GM21515 (cell line): ENCODE results near the gene UNG.
"Not testable (repeated sequence)": the region's sequence is repeated elsewhere in the genome, so short reads cannot be mapped to it uniquely, and the experiment has no call there.

Source experiments
- ATAC-seq: cut with Tn5 transposase; IDR thresholded peaks from one replicate; pipeline ENCODE4 v1.9.1; 2021; ENCODE audit not compliant: unreplicated experiment

Gene UNG

GRCh38 chr12:109120557-109120956 lies 23.2 kb downstream of the UNG start:
- no peak for ATAC-seq

- no peak for ATAC-seq
These were observed 24.0 kb downstream of the UNG start for GRCh38 chr12:109121346-109121880.

DNA sequence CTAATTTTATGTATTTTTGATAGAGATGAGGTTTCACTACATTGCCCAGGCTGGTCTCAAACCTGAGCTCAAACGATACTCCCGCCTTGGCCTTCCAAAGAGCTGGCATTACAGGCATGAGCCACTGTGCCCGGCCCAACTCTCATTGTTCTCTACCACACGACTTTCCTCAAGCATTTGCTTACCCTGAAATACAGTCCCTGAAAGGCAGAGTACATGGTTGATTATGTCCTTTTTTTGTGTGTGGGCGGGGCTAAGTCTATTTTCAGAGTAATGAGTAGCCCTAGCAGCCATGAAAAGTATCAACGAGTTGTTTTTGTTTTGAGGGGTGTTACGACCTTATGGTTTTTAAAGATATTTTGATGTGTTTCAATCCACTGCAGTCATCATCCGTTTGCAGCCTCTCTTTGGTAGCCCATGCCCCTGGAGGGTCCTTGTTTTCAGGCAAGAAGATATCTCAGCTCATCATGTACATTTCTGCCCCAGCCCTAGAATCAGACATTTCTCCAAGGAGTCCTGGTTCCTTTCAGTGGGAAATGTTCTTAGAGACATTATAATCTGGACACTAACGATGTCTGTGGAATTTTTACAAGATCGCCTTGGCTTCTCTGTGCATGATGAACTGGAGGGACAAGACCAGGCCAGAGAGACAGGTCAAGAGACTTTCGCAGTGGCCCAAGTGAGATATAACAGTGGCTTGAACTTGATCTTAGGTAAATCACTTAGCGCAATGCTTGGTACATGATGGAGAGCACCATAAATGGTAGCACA lies 27.7 kb downstream of the UNG start:
- ATAC-seq, result no peak

GRCh38 chr12:109125791-109126190 lies 28.4 kb downstream of the UNG start:
- no peak for ATAC-seq

DNA sequence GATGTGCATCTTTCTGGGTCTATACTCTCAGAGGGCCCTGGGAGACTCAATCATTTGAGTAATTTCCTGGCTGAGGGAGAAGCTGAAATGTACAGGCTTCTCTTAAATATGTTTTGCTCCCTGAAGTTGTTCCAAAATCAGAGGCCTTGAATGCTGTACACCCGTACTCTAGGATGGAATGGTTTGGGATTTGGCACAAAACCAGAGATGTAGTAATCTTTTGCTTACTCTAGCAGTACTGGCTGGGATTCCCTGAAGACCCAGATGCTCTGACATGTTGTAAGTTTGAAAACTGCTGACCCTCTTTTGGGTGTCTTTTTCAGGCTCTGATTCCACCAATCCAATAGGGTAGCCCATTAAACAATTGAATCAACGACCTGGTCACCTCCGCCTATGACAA lies 29.4 kb downstream of the UNG start:
- ATAC-seq, result no peak

DNA sequence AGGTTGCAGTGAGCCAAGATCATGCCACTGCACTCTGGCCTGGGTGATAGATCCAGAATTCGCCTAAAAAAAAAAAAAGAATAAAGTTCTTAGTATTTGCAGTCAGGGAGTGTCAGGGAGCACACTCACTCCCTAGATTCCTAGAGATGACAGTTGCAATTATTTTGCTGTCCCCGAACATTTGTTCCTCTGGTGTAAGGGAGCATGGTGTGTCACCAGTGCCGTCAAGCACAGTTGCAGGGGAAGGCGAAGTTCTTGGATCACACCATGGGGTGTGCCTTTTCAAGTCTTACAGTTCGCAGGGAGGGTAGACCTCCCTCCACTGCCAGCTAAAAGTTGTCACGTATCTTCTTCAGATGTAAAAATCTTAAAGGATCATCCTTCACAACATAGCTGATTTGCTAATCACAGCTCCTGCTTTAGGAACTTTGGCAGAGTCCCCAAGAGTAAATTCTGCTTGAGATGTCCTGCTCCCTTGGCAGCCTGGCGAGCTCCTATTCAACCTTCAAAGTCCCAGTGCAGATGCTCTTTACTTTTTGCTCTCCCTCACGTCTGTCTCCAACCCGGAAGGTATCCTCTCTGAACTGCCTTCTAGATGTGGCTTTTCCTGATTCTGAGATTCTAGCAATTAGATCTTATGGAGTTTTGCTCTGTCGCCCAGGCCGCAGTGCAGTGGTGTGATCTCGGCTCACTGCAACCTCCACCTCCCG lies 30.3 kb downstream of the UNG start:
- ATAC-seq, result no peak

- ATAC-seq, result no peak
These were observed 33.1 kb downstream of the UNG start for GRCh38 chr12:109130297-109131153.

DNA sequence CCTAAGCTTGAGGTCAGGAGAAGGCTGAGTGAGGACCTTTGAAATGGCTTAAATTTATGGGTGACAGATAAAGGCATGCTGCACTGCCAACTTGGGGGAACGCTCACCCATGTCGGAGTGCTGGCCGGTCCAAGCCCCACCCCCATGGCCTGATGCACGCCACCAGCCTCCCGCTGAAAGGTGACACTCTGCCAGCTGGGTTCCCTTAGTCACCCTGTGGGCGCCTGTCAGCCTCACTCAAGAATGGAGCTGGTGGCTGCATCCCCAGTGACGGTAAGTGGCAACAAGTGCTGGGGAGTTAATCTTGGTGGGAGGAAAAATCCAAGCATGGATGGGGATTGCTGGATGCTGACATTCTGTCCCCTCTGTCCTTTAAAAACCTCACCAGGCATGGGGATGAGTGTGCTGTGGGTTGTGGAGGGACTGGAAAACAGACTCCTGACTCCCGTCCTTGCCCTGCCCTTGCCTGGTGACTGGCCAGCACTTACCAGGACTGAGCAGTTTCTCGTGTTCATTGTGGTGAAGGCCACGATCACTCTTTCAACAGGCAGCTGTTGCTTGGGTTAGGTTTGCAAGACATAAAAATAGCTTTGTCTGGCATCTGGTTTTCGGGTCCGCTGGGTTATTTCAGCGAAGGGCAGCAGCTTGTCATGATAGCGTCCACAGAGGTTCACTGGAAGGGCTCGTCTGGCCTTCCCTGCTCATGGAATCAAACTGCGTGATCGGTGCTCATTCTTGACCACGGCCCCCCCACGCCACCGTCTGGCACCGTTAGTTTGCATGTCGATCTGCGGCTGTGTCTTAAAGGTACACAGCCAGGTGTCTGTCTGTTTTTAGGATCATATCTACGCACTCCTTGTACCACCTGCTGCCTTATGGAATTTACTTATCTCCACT lies 34.0 kb downstream of the UNG start:
- ATAC-seq, result no peak

- no peak for ATAC-seq
These were observed 37.0 kb downstream of the UNG start for GRCh38 chr12:109134186-109134917.

GRCh38 chr12:109137055-109137454 lies 39.7 kb downstream of the UNG start:
- ATAC-seq, result no peak

DNA sequence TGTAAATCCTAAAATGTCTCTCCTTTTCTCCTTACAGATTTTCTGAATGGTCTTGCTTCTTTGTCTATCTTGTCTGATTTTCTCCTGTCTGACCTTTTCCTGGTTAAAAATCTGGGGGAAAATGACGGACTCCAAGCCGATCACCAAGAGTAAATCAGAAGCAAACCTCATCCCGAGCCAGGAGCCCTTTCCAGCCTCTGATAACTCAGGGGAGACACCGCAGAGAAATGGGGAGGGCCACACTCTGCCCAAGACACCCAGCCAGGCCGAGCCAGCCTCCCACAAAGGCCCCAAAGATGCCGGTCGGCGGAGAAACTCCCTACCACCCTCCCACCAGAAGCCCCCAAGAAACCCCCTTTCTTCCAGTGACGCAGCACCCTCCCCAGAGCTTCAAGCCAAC lies 42.0 kb downstream of the UNG start:
- ATAC-seq, result no peak

DNA sequence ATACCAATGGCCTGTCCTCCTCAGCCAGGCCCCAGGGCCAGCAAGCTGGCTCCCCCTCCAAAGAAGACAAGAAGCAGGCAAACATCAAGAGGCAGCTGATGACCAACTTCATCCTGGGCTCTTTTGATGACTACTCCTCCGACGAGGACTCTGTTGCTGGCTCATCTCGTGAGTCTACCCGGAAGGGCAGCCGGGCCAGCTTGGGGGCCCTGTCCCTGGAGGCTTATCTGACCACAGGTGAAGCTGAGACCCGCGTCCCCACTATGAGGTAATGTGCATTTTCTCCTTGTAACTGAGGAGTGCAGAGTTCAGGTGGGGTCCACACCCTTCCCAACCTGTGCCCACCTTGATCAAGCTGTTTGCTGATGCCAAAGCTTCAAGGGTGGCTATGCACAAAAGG lies 42.4 kb downstream of the UNG start:
- ATAC-seq, result no peak

DNA sequence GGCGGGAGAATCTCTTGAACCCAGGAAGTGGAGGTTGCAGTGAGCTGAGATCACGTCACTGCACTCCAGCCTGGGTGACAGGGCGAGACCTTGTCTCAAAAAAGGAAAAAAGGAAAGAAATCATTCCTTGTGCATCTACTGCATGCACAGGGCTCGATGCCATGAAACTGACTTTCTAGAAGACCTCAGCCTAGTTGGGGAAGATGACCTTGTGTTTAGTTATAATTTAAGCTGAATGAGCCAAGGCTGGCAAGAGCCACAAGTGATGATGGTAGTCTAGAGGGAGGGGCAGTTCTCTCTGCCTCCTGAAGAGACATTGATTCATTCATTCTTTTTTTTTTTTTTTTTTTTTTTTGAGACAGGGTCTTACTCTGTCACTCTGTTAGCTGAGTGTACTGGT lies 43.2 kb downstream of the UNG start:
- no peak for ATAC-seq

- ATAC-seq, result no peak
These were observed 46.8 kb downstream of the UNG start for GRCh38 chr12:109144224-109144623.

- ATAC-seq, result not testable (repeated sequence)
These were observed 49.7 kb downstream of the UNG start for GRCh38 chr12:109147126-109147525.

- ATAC-seq, result no peak
These were observed 50.6 kb downstream of the UNG start for GRCh38 chr12:109147954-109148353.

DNA sequence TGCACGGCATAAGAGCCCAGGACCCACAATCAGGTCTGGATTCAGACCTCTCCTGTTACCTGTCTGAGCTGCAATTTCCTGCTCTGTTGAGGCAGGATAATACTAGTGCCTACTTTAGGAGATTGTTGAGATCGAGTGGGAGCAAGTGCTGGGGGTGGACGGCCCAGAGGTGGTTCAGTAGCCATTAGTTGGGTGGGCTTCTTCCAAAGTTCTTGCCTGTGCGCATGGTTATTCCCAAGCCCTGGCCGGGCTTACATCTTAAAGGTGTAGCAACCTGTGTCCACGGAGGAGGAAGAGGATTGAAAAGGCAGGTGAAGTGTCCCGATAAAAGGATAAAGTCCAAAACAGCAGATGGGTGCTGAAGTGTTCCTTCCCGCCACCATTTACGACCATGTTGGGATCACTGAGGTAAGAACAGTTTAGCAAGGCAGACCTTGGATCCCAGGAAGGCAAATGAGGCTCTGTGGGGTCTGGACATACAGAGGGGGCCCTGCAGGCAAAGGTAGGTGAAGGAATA lies 52.8 kb downstream of the UNG start:
- no peak for ATAC-seq

DNA sequence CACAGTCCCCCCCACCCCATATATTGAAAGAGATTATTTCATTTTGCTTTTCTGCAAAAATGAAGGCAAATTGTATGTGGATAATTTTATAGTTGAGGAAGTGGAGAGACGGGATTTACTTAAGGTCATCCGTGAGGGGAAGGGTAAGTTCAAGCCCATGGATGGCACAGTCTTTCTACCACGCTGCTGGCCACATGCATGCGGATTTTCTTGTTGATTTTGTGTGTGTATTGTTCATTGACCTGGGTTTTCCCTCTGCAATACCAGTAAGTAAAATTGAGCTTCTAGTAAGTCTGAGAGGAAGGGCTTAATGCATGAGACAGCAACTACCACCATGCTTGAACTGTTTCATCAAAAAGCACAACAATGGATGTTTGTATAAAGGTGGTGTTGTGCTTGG lies 54.1 kb downstream of the UNG start:
- ATAC-seq, result no peak

DNA sequence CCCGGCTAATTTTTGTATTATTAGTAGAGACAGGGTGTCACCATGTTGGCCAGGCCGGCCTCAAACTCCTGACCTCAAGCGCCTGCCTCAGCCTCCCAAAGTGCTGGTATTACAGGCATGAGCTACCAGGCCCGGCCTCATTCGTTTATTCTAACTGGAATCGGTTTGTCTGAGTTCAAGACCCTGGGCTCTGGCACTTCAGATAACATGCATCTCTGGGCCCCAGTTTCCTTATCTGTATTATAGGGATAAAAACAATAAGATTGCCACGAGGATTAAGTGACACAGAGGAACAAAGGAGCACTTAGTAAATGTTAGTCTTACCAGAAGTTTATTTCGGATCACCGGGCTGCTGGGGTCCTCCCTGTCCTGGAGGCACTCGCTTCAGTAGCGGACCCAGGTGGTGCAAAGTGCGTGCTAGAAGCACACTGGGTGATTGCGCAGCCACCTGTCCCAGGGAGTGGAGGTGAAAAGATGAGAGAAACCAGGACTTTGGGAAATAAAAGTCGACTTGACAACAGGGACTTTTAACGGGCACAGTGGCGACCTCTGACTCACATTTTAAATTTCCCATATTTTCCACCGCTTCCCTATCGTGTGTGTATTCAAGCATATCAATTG lies 56.5 kb downstream of the UNG start:
- ATAC-seq, result no peak
